Pancreas (tissue), 10 donors: ENCODE measurements around the gene POU2AF1. TPM values are rescaled to one million over a fixed set of nuclear protein-coding genes. Genes with fewer than 3 reads are reported as not detected.

Experiments
- ATAC-seq, 4 donors: fragments of 200-7000 bp; cut with Tn5 transposase; one replicate each; pipeline versions ENCODE4 v1.8.0 to v1.9.1; 2020; ENCODE audit warnings: mild to moderate bottlenecking in 4 of 4, moderate library complexity in 4 of 4
- DNase-seq, 6 donors: peaks; one replicate each; pipeline ENCODE4 v3.0.0-alpha.2; 2020
- FAIRE-seq: peaks from 2 replicates; lab custom pipeline; 2012; peaks lifted over from hg19 to GRCh38; lab: Jason Lieb, UNC
- H3K27ac ChIP-seq, 4 donors: fragments of 200-600 bp; sonication (generic); 1 replicate in 3 of 4; 2 replicates in 1 of 4; pipeline versions ENCODE4 v1.5.0 to v1.8.0; 2020
- H3K27me3 ChIP-seq, 4 donors: fragments of 200-600 bp; one replicate each; pipeline ENCODE4 v1.8.0; 2021
- H3K36me3 ChIP-seq, 3 donors: fragments of 200-600 bp; sonication (generic) in 1 of 3; one replicate each; pipeline versions ENCODE4 v1.5.0 to v1.8.0; 2020 to 2021
- H3K4me1 ChIP-seq, 3 donors: fragments of 200-600 bp; one replicate each; pipeline ENCODE4 v1.8.0; 2021
- H3K4me3 ChIP-seq, 4 donors: fragments of 200-600 bp; sonication (generic) in 2 of 4; one replicate each; pipeline versions ENCODE4 v1.5.0 to v1.8.0; 2020 to 2021
- H3K9me3 ChIP-seq, 4 donors: fragments of 200-600 bp; one replicate each; pipeline ENCODE4 v1.8.0; 2021
- WGBS, 2 donors: extraction: QIAGEN DNeasy Blood & Tissue Kit; methylation state at CpG; one replicate each; pipeline ENCODE4 v1.1.7; 2013; 5-methylcytosine and 5-hydroxymethylcytosine counted together
- intact Hi-C, 3 donors: fragments of 100-400 bp; cut with DNase I; formaldehyde crosslinking; loops; one replicate each; pipeline versions ENCODE4 v1.11.1 to v1.14.2; 2022
- polyA plus RNA-seq, 2 donors: library from polyadenylated mRNA; stranded (reverse); fragments of 200-250 nt; gene quantifications; one replicate each; pipeline ENCODE4 v1.2.3, GENCODE V29; 2013
- total RNA-seq, 6 donors: library from RNA; stranded (reverse); fragmentation: NEBNext Ultra II Directional in 4 of 6; extraction: Animal tissue kit (Norgen Biotek cat#: 25700) in 4 of 6; gene quantifications; one replicate each; pipeline versions ENCODE4 v1.2.1 to v1.2.4, GENCODE V29; 2021 to 2023
- TF ChIP-seq, protein P1 (sequence below), 4 donors: fragments of 200-600 bp; sonication (generic) in 3 of 4; IDR thresholded peaks; one replicate each; pipeline versions ENCODE4 v1.5.0 to v1.8.0; 2021; ENCODE audit warnings: antibody characterized with exemption in 4 of 4
- donor health status: healthy with polysubstance abuse.
- donor health status: DM: no; HTN: no; CAD: no; lungs with moderate emphysema.
- donor health status: DM: no; HTN: no; CAD: no.
- donor health status: control.
- donor health status: control.
- donor health status: Bipolar disorder and iron deficiency.
- donor health status: DM: yes; HTN: yes; CAD: no.
- donor health status: DM: no; HTN: no; CAD: no.
- donor health status: DM: no; HTN: no; CAD: no.
- donor health status: DM: yes; HTN: yes; CAD: no.

POU2AF1 gene
- total and polyA plus RNA-seq, 8 donors: 0.08 to 2.2 (median 0.41) TPM

DNA sequence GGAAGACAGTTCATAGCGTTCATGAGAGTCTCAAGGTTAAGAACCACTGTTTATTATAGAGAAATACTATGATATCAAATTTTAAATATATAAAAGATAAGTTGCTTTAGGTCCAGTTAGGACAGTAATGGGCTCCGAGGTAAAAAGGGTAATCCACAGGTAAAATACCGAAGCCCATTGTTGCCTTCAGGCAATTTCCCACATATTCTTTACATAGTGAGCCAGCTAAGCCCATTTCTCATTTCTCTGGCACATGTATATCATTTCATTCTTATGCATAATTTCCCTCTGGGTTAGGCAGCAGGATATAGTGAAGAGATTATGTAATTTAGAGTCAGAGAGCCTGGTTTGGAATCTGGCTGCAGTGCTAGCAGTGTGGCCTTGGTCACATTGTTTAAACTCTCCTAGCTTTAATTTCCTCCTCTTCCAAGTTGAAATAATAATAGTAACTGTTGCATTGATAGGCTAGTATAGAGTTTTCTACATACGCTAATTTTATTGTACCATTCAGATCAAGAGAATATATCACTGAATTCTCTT is 7.6 kb upstream of the POU2AF1 start:
- no peak overlapping the region for H3K4me3 ChIP-seq
- ATAC-seq (peak; percentile 41 to 79 (median 63)), FAIRE-seq (no peak), DNase-seq (no peak)
- TF ChIP-seq, protein P1, sequence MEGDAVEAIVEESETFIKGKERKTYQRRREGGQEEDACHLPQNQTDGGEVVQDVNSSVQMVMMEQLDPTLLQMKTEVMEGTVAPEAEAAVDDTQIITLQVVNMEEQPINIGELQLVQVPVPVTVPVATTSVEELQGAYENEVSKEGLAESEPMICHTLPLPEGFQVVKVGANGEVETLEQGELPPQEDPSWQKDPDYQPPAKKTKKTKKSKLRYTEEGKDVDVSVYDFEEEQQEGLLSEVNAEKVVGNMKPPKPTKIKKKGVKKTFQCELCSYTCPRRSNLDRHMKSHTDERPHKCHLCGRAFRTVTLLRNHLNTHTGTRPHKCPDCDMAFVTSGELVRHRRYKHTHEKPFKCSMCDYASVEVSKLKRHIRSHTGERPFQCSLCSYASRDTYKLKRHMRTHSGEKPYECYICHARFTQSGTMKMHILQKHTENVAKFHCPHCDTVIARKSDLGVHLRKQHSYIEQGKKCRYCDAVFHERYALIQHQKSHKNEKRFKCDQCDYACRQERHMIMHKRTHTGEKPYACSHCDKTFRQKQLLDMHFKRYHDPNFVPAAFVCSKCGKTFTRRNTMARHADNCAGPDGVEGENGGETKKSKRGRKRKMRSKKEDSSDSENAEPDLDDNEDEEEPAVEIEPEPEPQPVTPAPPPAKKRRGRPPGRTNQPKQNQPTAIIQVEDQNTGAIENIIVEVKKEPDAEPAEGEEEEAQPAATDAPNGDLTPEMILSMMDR (IDR thresholded peaks at IDR 0.05): no peak
- WGBS, 2 donors: 60 to 69% methylated on average over 4 of the region's 4 CpGs
- no peaks in the 10 kb centered on the region for H3K9me3 ChIP-seq
- intact Hi-C loops: no loop called here
- no peaks in the 10 kb centered on the region for H3K36me3 ChIP-seq
- H3K27me3 ChIP-seq: no peaks in the 10 kb centered on the region
- peak overlapping the region in 2 of 4 donors; percentile 60 to 67 for H3K27ac ChIP-seq
- H3K4me1 ChIP-seq: peaks cover 12 to 17% (median 14%) of the 10 kb centered on the region in 3 donors

DNA sequence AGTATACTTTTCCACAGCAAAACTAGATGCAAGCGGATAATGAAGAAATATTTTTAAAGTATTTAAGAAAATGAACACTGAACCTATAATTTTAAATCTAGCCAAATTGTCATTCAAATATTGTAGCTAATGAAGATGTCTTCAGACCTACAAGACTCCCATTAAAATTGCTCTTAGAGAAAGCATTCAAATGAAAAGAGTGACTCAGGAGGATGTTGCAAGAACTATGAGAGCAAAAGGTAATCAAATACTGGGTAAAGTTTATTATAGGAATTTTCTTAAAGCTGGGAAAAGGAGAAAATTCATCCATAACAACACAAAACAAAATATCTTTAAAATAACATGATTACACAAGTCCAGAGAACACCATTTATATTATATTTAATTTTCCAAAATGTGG is 5.4 kb upstream of the POU2AF1 start:
- no peaks in the 10 kb centered on the region for H3K36me3 ChIP-seq
- no peaks in the 10 kb centered on the region for H3K9me3 ChIP-seq
- no peak overlapping the region for H3K4me3 ChIP-seq
- 95 to 100% methylated on average over 1 of the region's 1 CpG for WGBS, 2 donors
- H3K27me3 ChIP-seq: no peaks in the 10 kb centered on the region
- intact Hi-C loops: no loop called here
- TF ChIP-seq, protein P1 (IDR thresholded peaks at IDR 0.05): no peak
- peaks cover 12 to 17% (median 14%) of the 10 kb centered on the region in 3 donors for H3K4me1 ChIP-seq
- no peak for DNase-seq
- ATAC-seq: no peak
- no peak overlapping the region for H3K27ac ChIP-seq
- no peak for FAIRE-seq

DNA sequence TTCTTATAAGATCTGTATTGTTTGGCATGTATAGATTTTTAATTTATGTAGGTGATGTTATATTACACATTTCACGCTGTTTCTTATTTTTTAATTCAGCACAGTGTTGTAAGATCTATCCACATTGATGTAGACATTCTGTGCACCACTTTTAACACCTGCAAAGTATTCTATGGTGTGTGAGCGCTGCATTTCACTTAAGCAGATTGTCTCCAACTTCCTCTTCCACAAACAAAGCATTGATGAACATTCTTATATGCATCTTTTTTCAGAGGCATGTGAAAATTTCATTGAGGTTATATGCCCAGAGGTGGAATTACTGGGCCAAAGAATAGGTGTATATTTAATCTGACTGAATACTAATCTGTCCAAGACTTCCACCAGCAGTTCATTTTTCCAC is 3.4 kb upstream of the POU2AF1 start:
- intact Hi-C loops: no loop called here
- Histone ChIP-seq H3K36me3 (no peaks in the 10 kb centered on the region), H3K4me1 (peaks cover 7 to 10% (median 9%) of the 10 kb centered on the region in 3 donors), H3K4me3 (no peak overlapping the region), H3K27ac (no peak overlapping the region), H3K27me3 (no peaks in the 10 kb centered on the region), H3K9me3 (no peaks in the 10 kb centered on the region)
- DNase-seq: no peak
- FAIRE-seq: no peak
- WGBS, 2 donors: 96 to 97% methylated on average over 2 of the region's 2 CpGs
- TF ChIP-seq, protein P1 (IDR thresholded peaks at IDR 0.05): no peak
- no peak for ATAC-seq

GRCh38 chr11:111379602-111380136 is 594 bp upstream of the POU2AF1 start:
- Histone ChIP-seq H3K27me3 (no peaks in the 10 kb centered on the region), H3K4me3 (no peak overlapping the region), H3K9me3 (no peaks in the 10 kb centered on the region), H3K27ac (no peak overlapping the region), H3K4me1 (no peaks in the 10 kb centered on the region), H3K36me3 (no peaks in the 10 kb centered on the region)
- TF ChIP-seq, protein P1 (IDR thresholded peaks at IDR 0.05): no peak
- DNase-seq (no peak), ATAC-seq (peak in 1 of 4 donors; percentile 12), FAIRE-seq (no peak)
- intact Hi-C loops: no loop called here
- WGBS, 2 donors: 85 to 86% methylated on average over 14 of the region's 14 CpGs

DNA sequence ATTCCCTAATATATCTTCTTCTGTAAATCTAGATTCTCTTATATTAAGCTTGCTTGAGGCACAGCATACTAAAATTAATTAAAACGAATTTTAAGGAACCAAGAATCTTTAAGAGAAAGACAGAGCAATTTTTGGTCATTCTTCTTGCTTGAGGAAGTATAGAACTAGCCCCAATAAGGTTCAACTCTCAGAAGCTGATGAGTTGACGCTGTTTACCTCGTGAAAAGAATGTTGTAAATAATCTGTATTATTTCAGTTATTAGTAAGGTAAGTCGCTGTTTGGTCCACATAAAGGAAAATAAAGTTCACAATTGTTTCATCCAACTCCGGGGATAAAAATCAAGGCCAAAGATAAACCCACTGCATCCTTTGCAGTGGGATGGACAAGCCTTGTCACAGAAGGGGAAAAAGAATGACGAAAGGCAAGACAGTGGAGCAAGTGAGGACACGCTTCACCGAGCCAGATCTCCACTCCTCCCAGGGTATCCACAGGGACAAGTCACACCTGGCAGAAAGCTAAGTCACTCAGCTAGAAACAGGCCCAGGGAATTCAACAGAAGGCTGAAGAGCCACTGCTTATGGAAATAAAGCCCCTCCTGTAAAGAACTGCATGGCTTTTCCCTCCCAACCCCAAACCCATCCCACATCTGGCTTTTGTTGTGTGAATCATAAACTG is 752 bp downstream of the POU2AF1 start:
- DNase-seq (no peak), FAIRE-seq (no peak), ATAC-seq (no peak)
- no peak overlapping the region for H3K27ac ChIP-seq
- WGBS, 2 donors: 66 to 67% methylated on average over 8 of the region's 8 CpGs
- no peaks in the 10 kb centered on the region for H3K27me3 ChIP-seq
- H3K36me3 ChIP-seq: no peaks in the 10 kb centered on the region
- H3K9me3 ChIP-seq: no peaks in the 10 kb centered on the region
- no peaks in the 10 kb centered on the region for H3K4me1 ChIP-seq
- no peak overlapping the region for H3K4me3 ChIP-seq
- intact Hi-C loops: no loop called here
- TF ChIP-seq, protein P1 (IDR thresholded peaks at IDR 0.05): no peak
